HCT116 (cell line): ENCODE results near the gene CERK. TPM values are rescaled to one million over a fixed set of nuclear protein-coding genes. Genes with fewer than 3 reads are reported as not detected.

Experiments used
- ATAC-seq: fragments of 200-7000 bp; cut with Tn5 transposase; 2 replicates; pipeline ENCODE4 v1.9.1; 2020; ENCODE audit warnings: mild to moderate bottlenecking, moderate library complexity
- BruUV-seq: library from RNA; stranded (reverse); fragments of 400-500 nt; replicated peaks from 2 replicates; lab custom pipeline; 2021; lab: Mats Ljungman, UMichigan
- CTCF ChIA-PET: fragments of 300-600 bp; sonication (Branson Sonifier 250); formaldehyde crosslinking; loops from one replicate; lab custom pipeline; 2021; ENCODE audit warnings: antibody characterized with exemption; lab: Charles Lee
- POLR2A ChIA-PET: fragments of 300-600, 350-600 bp; sonication (Branson Sonifier 250); formaldehyde crosslinking; loops from one replicate; lab custom pipeline; 2021; ENCODE audit warnings: antibody characterized with exemption; lab: Charles Lee
- RAD21 ChIA-PET, 2 experiments: fragments of 300-600 bp; sonication (Branson Sonifier 250); formaldehyde crosslinking; loops; one replicate each; lab custom pipeline; 2023; ENCODE audit warnings: low total read pairs in 2 of 2; ENCODE audit not compliant: uncharacterized antibody in 2 of 2, unreplicated experiment in 2 of 2, low non-redundant PET in 1 of 2; lab: Charles Lee
- DNase-seq: peaks from one replicate; pipeline ENCODE4 v3.0.0-alpha.2; 2010; ENCODE audit warnings: low read depth, low spot score
- H2AFZ ChIP-seq: fragments of 200-600 bp; shearing (Covaris generic), sonication (generic); 2 replicates; pipeline ENCODE4 v1.6.1; 2017; ENCODE audit warnings: low read depth, mixed run types, mixed read lengths, antibody characterized with exemption, low read length; ENCODE audit not compliant: poor library complexity, severe bottlenecking
- H3K27ac ChIP-seq: 2 replicates; pipeline ENCODE4 v1.5.1; 2012; ENCODE audit warnings: low read depth, low read length
- H3K27me3 ChIP-seq: fragments of 200-600 bp; sonication (generic); 2 replicates; pipeline ENCODE4 v1.6.1; 2016; ENCODE audit warnings: mixed run types, low read length, mixed read lengths; ENCODE audit not compliant: insufficient read depth
- H3K36me3 ChIP-seq, 2 experiments: fragments of 200-500 bp in 1 of 2; fragments of 200-600 bp in 1 of 2; sonication (Bioruptor generic) in 1 of 2; sonication (generic) in 1 of 2; 2 replicates each; pipeline versions ENCODE4 v1.5.1 to v1.6.1; 2014 to 2016; ENCODE audit warnings: low read length in 2 of 2, inconsistent platforms in 1 of 2, mixed read lengths in 1 of 2, mixed run types in 1 of 2; ENCODE audit not compliant: insufficient read depth in 2 of 2, control insufficient read depth in 1 of 2
- H3K4me1 ChIP-seq, 2 experiments: fragments of 200-600 bp in 1 of 2; sonication (generic) in 1 of 2; 2 replicates each; pipeline versions ENCODE4 v1.5.1 to v1.6.1; 2012 to 2017; ENCODE audit warnings: low read length in 2 of 2, inconsistent platforms in 1 of 2, mild to moderate bottlenecking in 1 of 2, mixed read lengths in 1 of 2, mixed run types in 1 of 2, moderate library complexity in 1 of 2; ENCODE audit not compliant: insufficient read depth in 2 of 2, control insufficient read depth in 1 of 2
- H3K4me2 ChIP-seq: fragments of 200-600 bp; sonication (generic); 2 replicates; pipeline ENCODE4 v1.6.1; 2017; ENCODE audit warnings: mixed run types, low read length, mixed read lengths
- H3K4me3 ChIP-seq, 2 experiments: fragments of 200-600 bp in 1 of 2; sonication (generic) in 1 of 2; replicated peaks in 1 of 2; 2 replicates each; pipeline ENCODE4 v1.5.1; 2011 to 2016; ENCODE audit warnings: low read length in 2 of 2, control low read depth in 1 of 2, low read depth in 1 of 2, mild to moderate bottlenecking in 1 of 2, mixed read lengths in 1 of 2, mixed run types in 1 of 2
- H3K79me2 ChIP-seq: fragments of 200-600 bp; sonication (generic); 2 replicates; pipeline ENCODE4 v1.6.1; 2017; ENCODE audit warnings: mild to moderate bottlenecking, mixed run types, low read length, moderate library complexity, mixed read lengths; ENCODE audit not compliant: insufficient read depth
- H3K9ac ChIP-seq: fragments of 200-600 bp; sonication (generic); 2 replicates; pipeline ENCODE4 v1.6.1; 2016; ENCODE audit warnings: low read length, mixed read lengths
- H3K9me2 ChIP-seq: fragments of 200-600 bp; sonication (generic), shearing (Covaris generic); 2 replicates; pipeline ENCODE4 v1.6.1; 2017; ENCODE audit warnings: mixed run types, mild to moderate bottlenecking, moderate library complexity; ENCODE audit not compliant: insufficient read depth
- H3K9me3 ChIP-seq, 2 experiments: fragments of 200-500 bp in 1 of 2; fragments of 200-600 bp in 1 of 2; sonication (Bioruptor generic) in 1 of 2; sonication (generic) in 1 of 2; 2 replicates each; pipeline ENCODE4 v1.6.1; 2014 to 2017; ENCODE audit warnings: low read length in 2 of 2, mixed read lengths in 2 of 2, inconsistent platforms in 1 of 2, low read depth in 1 of 2, mild to moderate bottlenecking in 1 of 2, mixed run types in 1 of 2, moderate library complexity in 1 of 2; ENCODE audit not compliant: control insufficient read depth in 1 of 2, insufficient read depth in 1 of 2
- H4K20me1 ChIP-seq: fragments of 200-600 bp; sonication (generic), shearing (Covaris generic); 2 replicates; pipeline ENCODE4 v1.6.1; 2017; ENCODE audit warnings: mixed run types, mild to moderate bottlenecking, moderate library complexity; ENCODE audit not compliant: insufficient read depth
- CEBPB ChIP-seq: IDR thresholded peaks from 2 replicates; pipeline ENCODE4 v1.6.1; 2012; ENCODE audit warnings: low read depth
- CTCF ChIP-seq, 3 experiments: fragments of 200-600 bp in 1 of 3; sonication (generic) in 1 of 3; IDR thresholded peaks in 2 of 3; conservative IDR thresholded peaks in 1 of 3; 2 replicates each; pipeline ENCODE4 v1.5.1; 2012 to 2017; ENCODE audit warnings: low read depth in 2 of 3, low read length in 2 of 3, antibody characterized with exemption in 1 of 3, borderline replicate concordance in 1 of 3, control low read depth in 1 of 3, mild to moderate bottlenecking in 1 of 3, mixed read lengths in 1 of 3, mixed run types in 1 of 3, moderate library complexity in 1 of 3; ENCODE audit not compliant: insufficient read depth in 1 of 3
- ELF1 ChIP-seq: IDR thresholded peaks from 2 replicates; pipeline ENCODE4 v1.6.1; 2012; ENCODE audit warnings: low read depth, borderline replicate concordance
- EZH2phosphoT487 ChIP-seq: fragments of 200-600 bp; IDR thresholded peaks from 2 replicates; pipeline ENCODE4 v1.6.1; 2018; ENCODE audit warnings: antibody characterized with exemption, borderline replicate concordance
- FOSL1 ChIP-seq: IDR thresholded peaks from 2 replicates; pipeline ENCODE4 v1.6.1; 2012; ENCODE audit warnings: low read depth
- MAX ChIP-seq: IDR thresholded peaks from 2 replicates; pipeline ENCODE4 v1.6.1; 2012
- RAD21 ChIP-seq: IDR thresholded peaks from 2 replicates; pipeline ENCODE4 v1.6.1; 2012; ENCODE audit warnings: low read depth, mild to moderate bottlenecking
- REST ChIP-seq: IDR thresholded peaks from 2 replicates; pipeline ENCODE4 v1.6.1; 2012; ENCODE audit warnings: low read depth
- SIN3A ChIP-seq: IDR thresholded peaks from 2 replicates; pipeline ENCODE4 v1.6.1; 2012; ENCODE audit warnings: low read depth
- SP1 ChIP-seq: IDR thresholded peaks from 2 replicates; pipeline ENCODE4 v1.6.1; 2012; ENCODE audit warnings: low read depth
- TCF7L2 ChIP-seq: IDR thresholded peaks from 2 replicates; pipeline ENCODE4 v1.7.0; 2011; ENCODE audit warnings: borderline replicate concordance, inconsistent platforms; ENCODE audit not compliant: insufficient read depth, insufficient read length; ENCODE audit errors: extremely low read depth
- ZNF274 ChIP-seq: fragments of 200-500 bp; sonication (Bioruptor generic); IDR thresholded peaks from 2 replicates; pipeline ENCODE4 v1.6.1; 2014; ENCODE audit warnings: mild to moderate bottlenecking, low read depth, low read length, inconsistent platforms
- intact Hi-C: fragments of 100-400 bp; cut with micrococcal nuclease; formaldehyde crosslinking; loops from 2 replicates; pipeline ENCODE4 v1.10.0; 2022
- total RNA-seq: library from RNA; stranded (reverse); gene quantifications from one replicate; pipeline ENCODE4 v1.2.1, GENCODE V29; 2021; ENCODE audit not compliant: unreplicated experiment
- TF ChIP-seq, protein P1 (sequence below): IDR thresholded peaks from 2 replicates; pipeline ENCODE4 v1.6.1; 2011; ENCODE audit warnings: mild to moderate bottlenecking, low read length, moderate library complexity; ENCODE audit not compliant: insufficient replicate concordance; ENCODE audit errors: extremely low read depth

The CERK gene
- total RNA-seq, 1 experiment from 2014 or later, result 35.0 TPM

- ChIA-PET CTCF (interaction anchor here (1.1 kb wide), 1 partner anchor 9 kb away, joined by 3 read pairs; no protein-coding TSS in a partner anchor), POLR2A (no interaction called here), RAD21 (no interaction called here)
- H4K20me1 ChIP-seq, result no peaks in the 10 kb centered on the region
- no peaks in the 10 kb centered on the region for H3K9me2 ChIP-seq
- intact Hi-C loops, result no loop called here
- TF ChIP-seq RAD21 (no peak), TCF7L2 (no peak), SP1 (no peak), ELF1 (no peak), ZNF274 (no peak), EZH2phosphoT487 (no peak), CTCF (IDR thresholded peaks at IDR 0.05 in 2 of 3, conservative IDR thresholded peaks at IDR 0.05 in 1 of 3; ENCODE audit: borderline replicate concordance in 1 of 3, insufficient read depth in 1 of 3, low read depth in 2 of 3, low read length in 2 of 3) (no peak), MAX (no peak), CEBPB (no peak), FOSL1 (no peak), SIN3A (no peak), REST (no peak)
- TF ChIP-seq, protein P1, sequence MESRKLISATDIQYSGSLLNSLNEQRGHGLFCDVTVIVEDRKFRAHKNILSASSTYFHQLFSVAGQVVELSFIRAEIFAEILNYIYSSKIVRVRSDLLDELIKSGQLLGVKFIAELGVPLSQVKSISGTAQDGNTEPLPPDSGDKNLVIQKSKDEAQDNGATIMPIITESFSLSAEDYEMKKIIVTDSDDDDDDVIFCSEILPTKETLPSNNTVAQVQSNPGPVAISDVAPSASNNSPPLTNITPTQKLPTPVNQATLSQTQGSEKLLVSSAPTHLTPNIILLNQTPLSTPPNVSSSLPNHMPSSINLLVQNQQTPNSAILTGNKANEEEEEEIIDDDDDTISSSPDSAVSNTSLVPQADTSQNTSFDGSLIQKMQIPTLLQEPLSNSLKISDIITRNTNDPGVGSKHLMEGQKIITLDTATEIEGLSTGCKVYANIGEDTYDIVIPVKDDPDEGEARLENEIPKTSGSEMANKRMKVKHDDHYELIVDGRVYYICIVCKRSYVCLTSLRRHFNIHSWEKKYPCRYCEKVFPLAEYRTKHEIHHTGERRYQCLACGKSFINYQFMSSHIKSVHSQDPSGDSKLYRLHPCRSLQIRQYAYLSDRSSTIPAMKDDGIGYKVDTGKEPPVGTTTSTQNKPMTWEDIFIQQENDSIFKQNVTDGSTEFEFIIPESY, result no peak
- no peak overlapping the region for H3K4me2 ChIP-seq
- ATAC-seq (no peak), DNase-seq (no peak)
- H3K4me3 ChIP-seq, result no peak overlapping the region
- H3K79me2 ChIP-seq, result peaks cover 65% of the 10 kb centered on the region
- no peak overlapping the region for H3K27ac ChIP-seq
- no peak overlapping the region for H2AFZ ChIP-seq
- peaks cover 7 to 15% of the 10 kb centered on the region in 2 experiments for H3K4me1 ChIP-seq
- BruUV-seq, result no TSS peak
- no peaks in the 10 kb centered on the region; a peak in 1 of 4 replicates for H3K36me3 ChIP-seq
- H3K9me3 ChIP-seq, result no peaks in the 10 kb centered on the region
- H3K27me3 ChIP-seq, result no peaks in the 10 kb centered on the region
- no peak overlapping the region for H3K9ac ChIP-seq
Observed at GRCh38 chr22:46767249-46767985, 29.4 kb upstream of the CERK start.
